Stomach (tissue), 4 donors: ENCODE results near the gene ITGAD.

ENCODE experiments used
- CTCF ChIP-seq, 7 experiments: fragments of 450-650 bp in 4 of 7; fragments of 200-600 bp in 3 of 7; sonication (generic) in 3 of 7; IDR thresholded peaks; one replicate each; pipeline ENCODE4 v1.5.1; 2016 to 2019; ENCODE audit warnings: antibody characterized with exemption in 7 of 7, control low read depth in 2 of 7, mild to moderate bottlenecking in 1 of 7
- POLR2A ChIP-seq, 4 donors: fragments of 450-650 bp; IDR thresholded peaks; one replicate each; pipeline ENCODE4 v1.6.1; 2016; ENCODE audit warnings: antibody characterized with exemption in 4 of 4, control low read depth in 2 of 4, mild to moderate bottlenecking in 1 of 4, moderate library complexity in 1 of 4

DNA sequence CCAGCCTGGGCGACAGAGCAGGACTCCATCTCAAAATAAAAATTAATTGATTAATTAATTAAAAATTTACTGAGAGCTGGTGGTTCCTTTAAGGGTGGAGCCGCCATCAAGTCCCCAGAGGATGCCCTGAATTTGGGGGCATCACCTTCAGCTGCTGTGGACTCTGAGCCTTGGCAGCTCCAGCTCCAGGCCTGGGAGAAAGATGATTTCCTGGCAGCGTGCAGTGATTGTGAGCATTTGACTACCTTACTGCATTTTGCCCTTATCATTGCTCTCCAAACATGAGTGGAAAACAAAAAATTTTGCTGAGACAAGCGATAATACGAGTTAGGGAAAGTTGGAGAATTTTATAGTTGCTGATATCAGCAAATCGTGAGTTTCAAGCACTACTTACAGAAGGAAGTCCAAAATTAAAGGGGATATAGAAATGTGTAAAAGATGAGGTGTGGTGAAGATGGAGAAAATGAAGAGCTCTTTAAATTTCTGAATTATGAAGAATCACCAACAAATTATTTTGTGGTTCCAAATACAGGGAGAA lies 2.6 kb upstream of the ITGAD start:
- TF ChIP-seq CTCF (IDR thresholded peaks at IDR 0.05) (no peak), POLR2A (IDR thresholded peaks at IDR 0.05) (no peak)
